ENCODE measurements around the gene TLR5.

TLR5 gene

GRCh38 chr1:223150443-223150842 lies 7.4 kb upstream of the TLR5 start:
- DNase-seq: no peak

- DNase-seq: no peak
Measured at GRCh38 chr1:223147873-223148272, 4.8 kb upstream of the TLR5 start.

GRCh38 chr1:223147409-223147808 lies 4.4 kb upstream of the TLR5 start:
- no peak for DNase-seq

DNA sequence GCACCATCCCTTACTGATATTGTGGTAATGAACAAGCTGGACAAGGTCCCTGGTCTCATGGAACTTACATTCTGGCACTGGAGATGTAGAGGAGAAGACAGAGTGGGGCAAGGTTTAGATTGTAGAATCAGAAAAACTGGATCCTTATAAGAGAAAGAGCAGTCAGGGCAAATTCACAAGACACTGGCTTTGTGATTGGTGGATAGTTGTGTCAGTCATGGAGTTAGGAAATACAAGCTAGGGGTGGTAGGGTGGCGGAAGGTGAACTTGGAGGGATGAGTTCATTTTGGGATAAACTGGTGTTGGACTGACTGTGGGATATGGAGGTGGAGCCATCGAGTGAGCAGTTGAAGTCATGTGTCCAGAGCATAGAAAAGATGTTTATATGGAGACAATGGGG lies 3.7 kb upstream of the TLR5 start:
- no peak for DNase-seq

DNA sequence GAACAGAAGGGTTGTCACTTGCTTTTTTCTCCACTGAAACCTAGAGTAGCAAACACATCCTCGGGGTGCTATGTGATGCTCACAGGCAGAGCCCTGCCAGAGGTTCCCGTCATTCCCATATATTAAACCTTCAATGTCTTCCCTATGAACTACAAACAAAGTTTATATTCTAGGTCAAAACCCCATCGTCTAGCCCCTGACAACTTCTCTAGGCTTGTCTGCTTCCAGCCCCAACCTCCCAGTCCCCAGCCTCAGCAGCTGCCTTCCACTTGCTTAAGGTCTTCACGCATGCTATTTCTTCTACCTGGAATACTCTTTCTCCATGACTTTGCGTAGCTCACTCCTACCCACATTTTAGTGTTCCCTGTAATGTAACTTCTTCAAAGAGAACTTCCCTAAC lies 1.9 kb upstream of the TLR5 start:
- no peak for DNase-seq

DNA sequence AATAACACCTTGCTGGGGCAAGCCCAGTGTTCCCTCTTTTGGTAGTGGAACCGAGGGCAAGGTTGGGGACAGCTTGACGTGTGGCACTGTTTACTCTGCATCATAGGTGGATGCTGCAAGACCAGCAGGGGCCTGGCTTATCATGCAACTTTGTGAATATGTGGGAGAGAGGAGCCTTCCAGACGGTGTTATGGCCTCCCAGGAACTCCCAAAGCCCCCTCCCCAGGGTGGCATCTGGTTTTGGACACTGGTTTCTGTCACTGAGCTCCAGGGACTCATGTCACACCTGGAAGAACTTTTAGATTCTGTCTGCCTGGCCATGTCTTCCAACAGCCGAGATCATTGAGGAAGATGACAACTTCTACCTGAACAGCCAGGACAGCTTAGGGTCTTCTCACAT lies 1.4 kb upstream of the TLR5 start:
- no peak for DNase-seq

GRCh38 chr1:223143537-223144248 lies 645 bp upstream of the TLR5 start:
- DNase-seq: no peak

GRCh38 chr1:223142269-223142668 lies 779 bp downstream of the TLR5 start:
- no peak for DNase-seq

GRCh38 chr1:223140611-223141405 lies 2.2 kb downstream of the TLR5 start:
- DNase-seq: no peak

- peak; percentile 55 for DNase-seq
Measured at GRCh38 chr1:223137455-223138085, 5.5 kb downstream of the TLR5 start.

GRCh38 chr1:223136086-223136485 lies 7.0 kb downstream of the TLR5 start:
- DNase-seq: no peak

GRCh38 chr1:223135176-223135942 lies 7.7 kb downstream of the TLR5 start:
- DNase-seq: peak; percentile 64

DNA sequence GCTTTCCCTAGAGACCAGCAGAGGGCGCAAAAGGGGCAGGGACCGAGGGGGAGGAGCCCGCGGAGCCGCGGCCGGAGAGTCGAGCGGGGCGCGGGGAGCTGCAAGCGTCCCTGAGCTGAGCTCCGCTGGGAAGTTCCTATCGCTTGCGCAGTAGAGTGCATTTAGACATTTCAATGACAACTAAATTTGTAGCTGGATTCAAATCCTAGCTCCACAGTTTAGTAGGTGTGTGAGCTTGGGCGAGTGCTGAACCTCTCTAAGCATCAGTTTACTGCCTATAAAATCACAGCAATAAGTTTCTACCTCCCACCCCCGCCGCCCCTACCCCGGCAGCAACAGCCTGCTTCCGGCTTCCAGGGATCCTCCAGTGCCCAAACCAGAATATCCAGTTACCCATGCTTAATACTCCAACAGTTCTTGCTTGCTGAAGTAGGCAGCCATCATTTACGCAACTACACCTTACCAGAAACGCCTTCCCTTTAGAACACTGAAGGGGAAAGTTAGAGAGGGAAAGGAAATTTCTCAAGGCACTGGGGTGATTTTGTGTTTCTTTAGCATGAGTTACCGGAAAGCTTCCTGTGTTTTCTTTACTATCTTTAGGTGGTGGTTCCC lies 9.1 kb downstream of the TLR5 start:
- DNase-seq: peak; percentile 80

- no peak for DNase-seq
Measured at GRCh38 chr1:223133306-223133823, 9.7 kb downstream of the TLR5 start.

DNA sequence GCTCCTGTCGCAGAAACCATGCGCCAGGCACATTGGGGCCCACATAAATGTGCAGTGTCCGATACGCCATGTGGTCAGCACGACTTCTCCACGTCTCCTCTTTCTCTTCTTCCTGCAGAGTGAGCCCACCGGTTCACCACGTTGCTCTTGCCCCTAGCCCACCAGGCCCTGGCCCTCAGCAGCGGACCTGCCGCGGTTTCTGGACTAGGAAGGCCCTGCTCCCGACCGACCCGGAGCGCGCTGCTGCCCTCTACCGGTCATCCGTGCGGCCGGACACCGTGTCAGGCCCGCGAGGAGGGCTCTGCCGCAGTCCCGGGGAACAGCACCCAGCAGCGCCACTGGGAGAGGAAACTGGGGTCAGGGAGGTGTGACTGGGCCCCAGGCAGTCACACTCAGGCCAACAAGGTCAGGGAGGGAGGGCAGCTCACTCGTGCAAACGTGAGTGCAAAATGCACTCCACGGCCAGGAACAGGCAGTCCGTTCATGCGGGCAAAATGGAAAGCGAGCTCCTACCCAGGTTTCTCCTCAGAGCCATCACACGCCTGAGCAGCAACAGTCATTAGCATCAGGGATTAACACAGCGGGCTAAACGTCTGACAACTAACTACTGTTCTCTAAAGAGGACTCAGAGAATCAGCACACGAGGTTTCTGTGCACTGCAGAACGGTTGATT lies 13.7 kb downstream of the TLR5 start:
- peak; percentile 40 for DNase-seq

GRCh38 chr1:223126741-223127140 lies 16.3 kb downstream of the TLR5 start:
- no peak for DNase-seq

DNA sequence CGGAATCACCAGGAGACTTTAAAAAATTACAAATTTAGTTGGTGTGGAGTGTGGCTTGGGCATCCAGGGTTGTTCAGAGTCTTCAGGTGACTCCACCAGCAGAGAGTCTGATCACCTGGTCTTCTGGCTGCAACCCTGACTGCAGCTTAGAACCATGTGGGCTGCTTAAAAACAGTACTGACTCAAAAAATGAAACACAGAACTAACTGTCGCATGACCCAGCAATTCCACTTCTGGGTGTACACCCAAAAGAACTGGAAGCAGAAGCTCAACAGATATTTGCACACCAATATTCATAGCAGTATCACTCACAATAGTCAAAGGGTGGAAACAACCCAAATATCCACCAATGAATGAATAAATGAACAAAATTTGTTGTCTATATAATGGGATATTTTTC lies 17.3 kb downstream of the TLR5 start:
- DNase-seq: no peak

GRCh38 chr1:223123011-223123610 lies 19.9 kb downstream of the TLR5 start:
- peak; percentile 19 for DNase-seq

GRCh38 chr1:223118418-223118817 lies 24.6 kb downstream of the TLR5 start:
- no peak for DNase-seq

DNA sequence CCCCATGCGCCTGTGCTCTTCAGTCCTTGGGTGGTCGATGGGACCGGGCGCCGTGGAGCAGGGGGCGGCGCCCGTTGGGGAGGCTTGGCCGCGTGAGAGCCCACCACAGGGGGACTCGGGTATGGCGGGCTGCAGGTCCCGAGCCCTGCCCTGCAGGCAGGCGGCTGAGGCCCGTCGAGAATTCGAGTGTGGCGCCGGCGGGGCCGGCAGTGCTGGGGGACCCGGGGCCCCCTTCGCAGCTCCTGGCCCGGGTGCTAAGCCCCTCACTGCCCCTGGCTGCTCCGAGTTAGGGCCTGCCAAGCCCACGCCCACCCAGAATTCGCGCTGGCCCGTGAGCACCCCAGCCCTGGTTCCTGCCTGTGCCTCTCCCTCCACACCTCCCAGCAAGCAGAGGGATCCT lies 26.1 kb downstream of the TLR5 start:
- DNase-seq: no peak

DNA sequence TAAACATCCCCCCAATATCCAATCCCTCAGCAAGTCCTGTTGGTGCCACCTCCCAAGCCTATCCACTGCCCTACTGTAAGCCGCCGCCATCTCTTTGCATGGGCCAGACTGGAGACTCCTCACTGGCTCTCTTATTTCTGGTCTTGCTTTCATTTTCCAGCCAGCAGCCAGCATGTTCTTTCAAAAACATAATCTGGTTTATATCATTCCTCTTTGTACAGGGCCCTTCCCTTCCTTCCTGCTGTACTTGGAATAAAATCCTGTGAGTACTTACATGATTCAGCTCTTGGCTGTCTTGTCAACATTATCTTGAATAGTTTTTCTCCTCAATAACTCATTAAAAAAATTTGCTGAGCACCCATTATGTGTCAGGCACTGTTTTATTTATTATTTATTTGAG lies 28.2 kb downstream of the TLR5 start:
- no peak for DNase-seq
